T-helper 2 cell (primary cell): Measurements from ENCODE around the gene GATA3.

Experiments used
- DNase-seq, 5 experiments: peaks; one replicate each; pipeline versions ENCODE4 v3.0.0 to v3.0.0-alpha.2; 2012 to 2022

Gene GATA3

GRCh38 chr10:8037941-8038894, 16.3 kb upstream of the GATA3 start:
- no peak for DNase-seq

GRCh38 chr10:8039321-8039881, 15.1 kb upstream of the GATA3 start:
- no peak for DNase-seq

GRCh38 chr10:8040651-8041050, 13.8 kb upstream of the GATA3 start:
- no peak for DNase-seq

- no peak for DNase-seq
Measured at GRCh38 chr10:8041284-8041991, 13.1 kb upstream of the GATA3 start.

GRCh38 chr10:8041992-8042720, 12.3 kb upstream of the GATA3 start:
- DNase-seq: no peak

- DNase-seq: no peak
Measured at GRCh38 chr10:8042721-8043568, 11.5 kb upstream of the GATA3 start.

- peak in 2 of 5 experiments; percentile 35 to 65 for DNase-seq
Measured at GRCh38 chr10:8043569-8044306, 10.8 kb upstream of the GATA3 start.

- DNase-seq: no peak
Measured at GRCh38 chr10:8044331-8044907, 10.1 kb upstream of the GATA3 start.

- no peak for DNase-seq
Measured at GRCh38 chr10:8044908-8045725, 9.4 kb upstream of the GATA3 start.

GRCh38 chr10:8045726-8046494, 8.6 kb upstream of the GATA3 start:
- no peak for DNase-seq

GRCh38 chr10:8047452-8048280, 6.8 kb upstream of the GATA3 start:
- no peak for DNase-seq

- peak in 4 of 5 experiments; percentile 57 to 96 (median 80) for DNase-seq
Measured at GRCh38 chr10:8048281-8049008, 6.0 kb upstream of the GATA3 start.

- no peak for DNase-seq
Measured at GRCh38 chr10:8049045-8049864, 5.2 kb upstream of the GATA3 start.

- DNase-seq: no peak
Measured at GRCh38 chr10:8049865-8050555, 4.5 kb upstream of the GATA3 start.

- no peak for DNase-seq
Measured at GRCh38 chr10:8050556-8051108, 3.9 kb upstream of the GATA3 start.
